HG03378 (cell line): ENCODE measurements around the gene GULP1.
"Not testable (repeated sequence)": the region's sequence is repeated elsewhere in the genome, so short reads cannot be mapped to it uniquely, and the experiment has no call there.

Source experiments
- ATAC-seq: cut with Tn5 transposase; IDR thresholded peaks from one replicate; pipeline ENCODE4 v1.9.1; 2021; ENCODE audit warnings: mild to moderate bottlenecking, moderate library complexity; ENCODE audit not compliant: unreplicated experiment

Gene GULP1

GRCh38 chr2:188459061-188459460, 167.4 kb downstream of the GULP1 start:
- ATAC-seq: no peak

GRCh38 chr2:188466078-188466477, 174.4 kb downstream of the GULP1 start:
- ATAC-seq: not testable (repeated sequence)

- no peak for ATAC-seq
Measured at GRCh38 chr2:188466761-188467160, 175.1 kb downstream of the GULP1 start.

GRCh38 chr2:188471166-188471565, 179.5 kb downstream of the GULP1 start:
- ATAC-seq: no peak

GRCh38 chr2:188473306-188473705, 181.6 kb downstream of the GULP1 start:
- no peak for ATAC-seq

GRCh38 chr2:188474316-188474715, 182.6 kb downstream of the GULP1 start:
- ATAC-seq: no peak

GRCh38 chr2:188475945-188476344, 184.3 kb downstream of the GULP1 start:
- peak; percentile 62 for ATAC-seq

- no peak for ATAC-seq
Measured at GRCh38 chr2:188477564-188478103, 186.0 kb downstream of the GULP1 start.

GRCh38 chr2:188478724-188479123, 187.1 kb downstream of the GULP1 start:
- peak; percentile 98 for ATAC-seq

- no peak for ATAC-seq
Measured at GRCh38 chr2:188481474-188481873, 189.8 kb downstream of the GULP1 start.

GRCh38 chr2:188485496-188485895, 193.8 kb downstream of the GULP1 start:
- ATAC-seq: no peak

GRCh38 chr2:188492751-188493150, 201.1 kb downstream of the GULP1 start:
- no peak for ATAC-seq

GRCh38 chr2:188494906-188495305, 203.2 kb downstream of the GULP1 start:
- ATAC-seq: no peak

GRCh38 chr2:188495969-188496431, 204.3 kb downstream of the GULP1 start:
- no peak for ATAC-seq

GRCh38 chr2:188497726-188498125, 206.1 kb downstream of the GULP1 start:
- ATAC-seq: no peak

- ATAC-seq: no peak
Measured at GRCh38 chr2:188503975-188504374, 212.3 kb downstream of the GULP1 start.

- ATAC-seq: no peak
Measured at GRCh38 chr2:188506843-188507242, 215.2 kb downstream of the GULP1 start.

- ATAC-seq: no peak
Measured at GRCh38 chr2:188511346-188511745, 219.7 kb downstream of the GULP1 start.

GRCh38 chr2:188512456-188512855, 220.8 kb downstream of the GULP1 start:
- peak; percentile 72 for ATAC-seq

- ATAC-seq: no peak
Measured at GRCh38 chr2:188515918-188516317, 224.2 kb downstream of the GULP1 start.

GRCh38 chr2:188517549-188518215, 226.0 kb downstream of the GULP1 start:
- ATAC-seq: no peak

GRCh38 chr2:188518381-188518780, 226.7 kb downstream of the GULP1 start:
- ATAC-seq: no peak

- ATAC-seq: no peak
Measured at GRCh38 chr2:188519136-188519535, 227.5 kb downstream of the GULP1 start.
